Thyroid gland (tissue), 4 donors: ENCODE results near the gene E2F3.

Experiments
- POLR2A ChIP-seq, 2 donors: fragments of 450-650 bp; IDR thresholded peaks; one replicate each; pipeline ENCODE4 v1.6.1; 2017; ENCODE audit warnings: antibody characterized with exemption in 2 of 2, mild to moderate bottlenecking in 2 of 2, moderate library complexity in 1 of 2
- TF ChIP-seq, protein P1 (sequence below), 6 experiments: fragments of 200-600 bp in 3 of 6; fragments of 450-650 bp in 3 of 6; sonication (generic) in 3 of 6; IDR thresholded peaks; one replicate each; pipeline ENCODE4 v1.5.1; 2016 to 2019; ENCODE audit warnings: antibody characterized with exemption in 6 of 6, mild to moderate bottlenecking in 2 of 6, inconsistent platforms in 1 of 6, moderate library complexity in 1 of 6

DNA sequence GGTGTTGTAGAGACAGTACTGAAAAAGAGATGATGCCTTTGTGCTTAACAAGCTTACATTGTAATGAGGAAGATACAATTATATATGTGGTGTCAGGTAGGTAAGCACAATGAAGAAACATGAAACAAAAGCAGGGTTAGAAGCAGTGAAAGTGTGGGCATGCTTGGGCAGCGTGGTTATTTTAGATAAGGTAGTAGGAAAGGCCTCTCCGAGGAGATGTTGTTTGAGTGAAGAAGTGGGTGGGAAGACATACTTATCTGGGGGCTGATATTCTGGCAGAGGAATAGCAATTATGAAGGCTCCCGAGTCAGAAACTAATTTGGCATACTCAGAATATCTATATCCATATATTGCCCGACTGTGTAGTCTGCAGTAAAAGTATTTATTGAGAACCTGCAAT, 137.2 kb downstream of the E2F3 start:
- TF ChIP-seq, protein P1, sequence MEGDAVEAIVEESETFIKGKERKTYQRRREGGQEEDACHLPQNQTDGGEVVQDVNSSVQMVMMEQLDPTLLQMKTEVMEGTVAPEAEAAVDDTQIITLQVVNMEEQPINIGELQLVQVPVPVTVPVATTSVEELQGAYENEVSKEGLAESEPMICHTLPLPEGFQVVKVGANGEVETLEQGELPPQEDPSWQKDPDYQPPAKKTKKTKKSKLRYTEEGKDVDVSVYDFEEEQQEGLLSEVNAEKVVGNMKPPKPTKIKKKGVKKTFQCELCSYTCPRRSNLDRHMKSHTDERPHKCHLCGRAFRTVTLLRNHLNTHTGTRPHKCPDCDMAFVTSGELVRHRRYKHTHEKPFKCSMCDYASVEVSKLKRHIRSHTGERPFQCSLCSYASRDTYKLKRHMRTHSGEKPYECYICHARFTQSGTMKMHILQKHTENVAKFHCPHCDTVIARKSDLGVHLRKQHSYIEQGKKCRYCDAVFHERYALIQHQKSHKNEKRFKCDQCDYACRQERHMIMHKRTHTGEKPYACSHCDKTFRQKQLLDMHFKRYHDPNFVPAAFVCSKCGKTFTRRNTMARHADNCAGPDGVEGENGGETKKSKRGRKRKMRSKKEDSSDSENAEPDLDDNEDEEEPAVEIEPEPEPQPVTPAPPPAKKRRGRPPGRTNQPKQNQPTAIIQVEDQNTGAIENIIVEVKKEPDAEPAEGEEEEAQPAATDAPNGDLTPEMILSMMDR (IDR thresholded peaks at IDR 0.05) = no peak
- TF ChIP-seq POLR2A (IDR thresholded peaks at IDR 0.05) = no peak
